ENCODE data around the gene GLYR1.

- TF ChIP-seq, protein P1, sequence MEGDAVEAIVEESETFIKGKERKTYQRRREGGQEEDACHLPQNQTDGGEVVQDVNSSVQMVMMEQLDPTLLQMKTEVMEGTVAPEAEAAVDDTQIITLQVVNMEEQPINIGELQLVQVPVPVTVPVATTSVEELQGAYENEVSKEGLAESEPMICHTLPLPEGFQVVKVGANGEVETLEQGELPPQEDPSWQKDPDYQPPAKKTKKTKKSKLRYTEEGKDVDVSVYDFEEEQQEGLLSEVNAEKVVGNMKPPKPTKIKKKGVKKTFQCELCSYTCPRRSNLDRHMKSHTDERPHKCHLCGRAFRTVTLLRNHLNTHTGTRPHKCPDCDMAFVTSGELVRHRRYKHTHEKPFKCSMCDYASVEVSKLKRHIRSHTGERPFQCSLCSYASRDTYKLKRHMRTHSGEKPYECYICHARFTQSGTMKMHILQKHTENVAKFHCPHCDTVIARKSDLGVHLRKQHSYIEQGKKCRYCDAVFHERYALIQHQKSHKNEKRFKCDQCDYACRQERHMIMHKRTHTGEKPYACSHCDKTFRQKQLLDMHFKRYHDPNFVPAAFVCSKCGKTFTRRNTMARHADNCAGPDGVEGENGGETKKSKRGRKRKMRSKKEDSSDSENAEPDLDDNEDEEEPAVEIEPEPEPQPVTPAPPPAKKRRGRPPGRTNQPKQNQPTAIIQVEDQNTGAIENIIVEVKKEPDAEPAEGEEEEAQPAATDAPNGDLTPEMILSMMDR (IDR thresholded peaks at IDR 0.05): no peak
- no peak for TF ChIP-seq POLR2A (IDR thresholded peaks at IDR 0.05)
Observed at GRCh38 chr16:4762205-4762604, 84.9 kb downstream of the GLYR1 start.
